ENCODE data around the gene DOC2A.

DOC2A gene

GRCh38 chr16:30026449-30026848 is 15.6 kb upstream of the DOC2A start:
- H3K9me3 ChIP-seq: no peaks in the 10 kb centered on the region
- no peak overlapping the region for H3K27ac ChIP-seq
- H3K4me1 ChIP-seq (ENCODE audit: control insufficient read depth in 1 of 2, insufficient read depth in 1 of 2, low read depth in 1 of 2, low read length in 1 of 2): peaks cover 4 to 11% of the 10 kb centered on the region in 2 experiments
- H3K4me3 ChIP-seq (ENCODE audit: low read depth in 1 of 2, low read length in 1 of 2): no peak overlapping the region
- peaks cover 69% of the 10 kb centered on the region for H3K27me3 ChIP-seq
- no peaks in the 10 kb centered on the region for H3K36me3 ChIP-seq
- TF ChIP-seq CTCF (IDR thresholded peaks at IDR 0.05): no peak

- H3K27ac ChIP-seq: no peak overlapping the region
- H3K4me1 ChIP-seq (ENCODE audit: control insufficient read depth in 1 of 2, insufficient read depth in 1 of 2, low read depth in 1 of 2, low read length in 1 of 2): peaks cover 12 to 13% of the 10 kb centered on the region in 2 experiments
- H3K9me3 ChIP-seq: no peaks in the 10 kb centered on the region
- peaks cover 60% of the 10 kb centered on the region for H3K27me3 ChIP-seq
- H3K4me3 ChIP-seq (ENCODE audit: low read depth in 1 of 2, low read length in 1 of 2): no peak overlapping the region
- no peaks in the 10 kb centered on the region for H3K36me3 ChIP-seq
- no peak for TF ChIP-seq CTCF (IDR thresholded peaks at IDR 0.05)
These were observed 14.7 kb upstream of the DOC2A start for GRCh38 chr16:30025574-30025973.

- Histone ChIP-seq H3K9me3 (no peaks in the 10 kb centered on the region), H3K27me3 (peaks cover 56% of the 10 kb centered on the region), H3K36me3 (no peaks in the 10 kb centered on the region), H3K27ac (no peak overlapping the region), H3K4me3 (ENCODE audit: low read depth in 1 of 2, low read length in 1 of 2) (no peak overlapping the region), H3K4me1 (ENCODE audit: control insufficient read depth in 1 of 2, insufficient read depth in 1 of 2, low read depth in 1 of 2, low read length in 1 of 2) (peaks cover 12 to 14% of the 10 kb centered on the region in 2 experiments)
- TF ChIP-seq CTCF (IDR thresholded peaks at IDR 0.05): no peak
These were observed 14.3 kb upstream of the DOC2A start for GRCh38 chr16:30025156-30025555.

GRCh38 chr16:30024451-30024850 is 13.6 kb upstream of the DOC2A start:
- Histone ChIP-seq H3K36me3 (no peaks in the 10 kb centered on the region), H3K4me3 (ENCODE audit: low read depth in 1 of 2, low read length in 1 of 2) (no peak overlapping the region), H3K27ac (no peak overlapping the region), H3K4me1 (ENCODE audit: control insufficient read depth in 1 of 2, insufficient read depth in 1 of 2, low read depth in 1 of 2, low read length in 1 of 2) (peaks cover 12 to 14% of the 10 kb centered on the region in 2 experiments), H3K27me3 (peaks cover 49% of the 10 kb centered on the region), H3K9me3 (no peaks in the 10 kb centered on the region)
- no peak for TF ChIP-seq CTCF (IDR thresholded peaks at IDR 0.05)

GRCh38 chr16:30023586-30023985 is 12.8 kb upstream of the DOC2A start:
- no peaks in the 10 kb centered on the region for H3K36me3 ChIP-seq
- peaks cover 12 to 14% of the 10 kb centered on the region in 2 experiments for H3K4me1 ChIP-seq (ENCODE audit: control insufficient read depth in 1 of 2, insufficient read depth in 1 of 2, low read depth in 1 of 2, low read length in 1 of 2)
- H3K4me3 ChIP-seq (ENCODE audit: low read depth in 1 of 2, low read length in 1 of 2): no peak overlapping the region
- no peaks in the 10 kb centered on the region for H3K9me3 ChIP-seq
- H3K27ac ChIP-seq: no peak overlapping the region
- peaks cover 40% of the 10 kb centered on the region for H3K27me3 ChIP-seq
- no peak for TF ChIP-seq CTCF (IDR thresholded peaks at IDR 0.05)

- Histone ChIP-seq H3K27me3 (peaks cover 33% of the 10 kb centered on the region), H3K27ac (no peak within 1 kb of the TSS), H3K36me3 (no peaks in the 10 kb centered on the region), H3K4me3 (ENCODE audit: low read depth in 1 of 2, low read length in 1 of 2) (no peak within 1 kb of the TSS), H3K9me3 (no peaks in the 10 kb centered on the region), H3K4me1 (ENCODE audit: control insufficient read depth in 1 of 2, insufficient read depth in 1 of 2, low read depth in 1 of 2, low read length in 1 of 2) (peaks cover 12 to 14% of the 10 kb centered on the region in 2 experiments)
- no peak for TF ChIP-seq CTCF (IDR thresholded peaks at IDR 0.05)
These were observed 12.1 kb upstream of the DOC2A start, which contains the start of gene C16orf92 for GRCh38 chr16:30022887-30023286. Gene C16orf92, plus strand, starts transcription at chr16:30023198. Its CDS starts 143 bp downstream, at chr16:30023341.

Measured in neutrophil (primary cell).